PC-3 (cell line): ENCODE measurements around the gene ADARB2.

Source experiments
- EZH2phosphoT487 ChIP-seq: fragments of 300-600 bp; sonication (generic); IDR thresholded peaks from 2 replicates; pipeline ENCODE4 v1.6.1; 2018; ENCODE audit warnings: mild to moderate bottlenecking, antibody characterized with exemption, low read length, borderline replicate concordance
- TF ChIP-seq, protein P1 (sequence below): fragments of 300-600 bp; sonication (generic); conservative IDR thresholded peaks from 2 replicates; pipeline ENCODE4 v1.5.1; 2017; ENCODE audit warnings: antibody characterized with exemption, low read depth, mild to moderate bottlenecking, low read length

DNA sequence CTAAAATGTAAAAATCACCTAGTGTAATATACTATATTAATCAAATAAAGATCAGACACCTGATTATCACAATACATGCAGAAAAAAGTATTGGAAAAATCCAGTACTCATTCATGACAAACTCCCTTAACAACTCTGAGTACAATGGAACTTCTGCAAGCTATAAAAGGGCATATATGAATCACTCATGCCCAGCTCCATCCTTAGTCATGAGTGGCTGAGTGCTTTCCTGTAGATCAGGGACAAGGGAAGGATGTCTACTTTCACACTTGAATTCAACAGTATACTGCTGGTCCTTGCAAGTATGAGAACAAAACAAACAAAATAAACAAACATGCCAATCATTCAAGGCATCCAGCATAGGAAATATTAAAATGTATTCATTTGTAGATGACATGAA, 116.5 kb downstream of the ADARB2 start:
- TF ChIP-seq EZH2phosphoT487, result no peak
- TF ChIP-seq, protein P1, sequence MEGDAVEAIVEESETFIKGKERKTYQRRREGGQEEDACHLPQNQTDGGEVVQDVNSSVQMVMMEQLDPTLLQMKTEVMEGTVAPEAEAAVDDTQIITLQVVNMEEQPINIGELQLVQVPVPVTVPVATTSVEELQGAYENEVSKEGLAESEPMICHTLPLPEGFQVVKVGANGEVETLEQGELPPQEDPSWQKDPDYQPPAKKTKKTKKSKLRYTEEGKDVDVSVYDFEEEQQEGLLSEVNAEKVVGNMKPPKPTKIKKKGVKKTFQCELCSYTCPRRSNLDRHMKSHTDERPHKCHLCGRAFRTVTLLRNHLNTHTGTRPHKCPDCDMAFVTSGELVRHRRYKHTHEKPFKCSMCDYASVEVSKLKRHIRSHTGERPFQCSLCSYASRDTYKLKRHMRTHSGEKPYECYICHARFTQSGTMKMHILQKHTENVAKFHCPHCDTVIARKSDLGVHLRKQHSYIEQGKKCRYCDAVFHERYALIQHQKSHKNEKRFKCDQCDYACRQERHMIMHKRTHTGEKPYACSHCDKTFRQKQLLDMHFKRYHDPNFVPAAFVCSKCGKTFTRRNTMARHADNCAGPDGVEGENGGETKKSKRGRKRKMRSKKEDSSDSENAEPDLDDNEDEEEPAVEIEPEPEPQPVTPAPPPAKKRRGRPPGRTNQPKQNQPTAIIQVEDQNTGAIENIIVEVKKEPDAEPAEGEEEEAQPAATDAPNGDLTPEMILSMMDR, result no peak
